K562 (cell line): ENCODE measurements around the gene SLC30A1. TPM values are rescaled to one million over a fixed set of nuclear protein-coding genes. Genes with fewer than 3 reads are reported as not detected.

Source experiments
- ATAC-seq: fragments of 200-7000 bp; cut with Tn5 transposase; 3 replicates; pipeline ENCODE4 v1.9.1; 2020; ENCODE audit warnings: moderate library complexity
- BruUV-seq: library from RNA; stranded (reverse); fragments of 400-500 nt; replicated peaks from 2 replicates; lab custom pipeline; 2021; lab: Mats Ljungman, UMichigan
- CTCF ChIA-PET: fragments of 300-600 bp; formaldehyde crosslinking; extraction: SDS; loops from one replicate; lab custom pipeline; 2021; ENCODE audit warnings: low intra/inter-chr PET ratio; lab: Yijun Ruan, JAX
- POLR2A ChIA-PET: fragments of 300-600, 350-650 bp; sonication (Branson Sonifier 250); formaldehyde crosslinking; extraction: SDS; loops from one replicate; lab custom pipeline; 2021; ENCODE audit warnings: antibody characterized with exemption, inconsistent platforms; lab: Yijun Ruan, JAX
- DNase-seq, 4 experiments: peaks; one replicate each; pipeline versions ENCODE4 v3.0.0 to v3.0.0-alpha.2; 2011 to 2018; ENCODE audit warnings: low spot score in 3 of 4, mixed read lengths in 3 of 4; ENCODE audit errors: extremely low read depth in 1 of 4
- FAIRE-seq: peaks from 2 replicates; lab custom pipeline; 2011; peaks lifted over from hg19 to GRCh38; lab: Jason Lieb, UNC
- H2AFZ ChIP-seq: 2 replicates; pipeline ENCODE4 v1.6.0; 2011; ENCODE audit warnings: low read depth, low read length, control low read depth, inconsistent platforms
- H3K27ac ChIP-seq: fragments of 200-600 bp; 3 replicates; pipeline ENCODE4 v1.8.0; 2011; ENCODE audit warnings: low read depth, mild to moderate bottlenecking, control low read depth, inconsistent platforms, low read length, moderate library complexity, mixed read lengths; ENCODE audit errors: extremely low read depth
- H3K27me3 ChIP-seq, 2 experiments: fragments of 300-600 bp in 1 of 2; 2 replicates in 1 of 2; 3 replicates in 1 of 2; pipeline versions ENCODE4 v1.6.0 to v1.8.0; 2011; ENCODE audit warnings: inconsistent platforms in 2 of 2, low read length in 2 of 2, mild to moderate bottlenecking in 1 of 2, mixed read lengths in 1 of 2, moderate library complexity in 1 of 2; ENCODE audit not compliant: control insufficient read depth in 2 of 2, insufficient read depth in 2 of 2
- H3K36me3 ChIP-seq: fragments of 300-600 bp; 3 replicates; pipeline ENCODE4 v1.8.0; 2011; ENCODE audit warnings: mild to moderate bottlenecking, low read length, inconsistent platforms; ENCODE audit not compliant: control insufficient read depth, insufficient read depth
- H3K4me1 ChIP-seq, 2 experiments: fragments of 200-600 bp in 1 of 2; replicated peaks in 1 of 2; 2 replicates in 1 of 2; 3 replicates in 1 of 2; pipeline versions ENCODE4 v1.5.1 to v1.8.0; 2011; ENCODE audit warnings: inconsistent platforms in 2 of 2, low read length in 2 of 2, mild to moderate bottlenecking in 1 of 2, mixed read lengths in 1 of 2, moderate library complexity in 1 of 2; ENCODE audit not compliant: control insufficient read depth in 2 of 2, insufficient read depth in 2 of 2
- H3K4me2 ChIP-seq: 2 replicates; pipeline ENCODE4 v1.6.1; 2011; ENCODE audit warnings: low read length, control low read depth, inconsistent platforms, mixed read lengths; ENCODE audit not compliant: insufficient read depth
- H3K4me3 ChIP-seq: fragments of 200-600 bp; sonication (generic), shearing (Covaris generic); 2 replicates; pipeline ENCODE4 v1.5.1; 2016; ENCODE audit warnings: control low read depth, inconsistent platforms
- H3K79me2 ChIP-seq: fragments of 200-600 bp; 3 replicates; pipeline ENCODE4 v1.8.0; 2011; ENCODE audit warnings: low read length, inconsistent platforms; ENCODE audit not compliant: control insufficient read depth, insufficient read depth
- H3K9ac ChIP-seq, 2 experiments: 2 replicates each; pipeline versions ENCODE4 v1.6.0 to v1.6.1; 2011; ENCODE audit warnings: low read depth in 2 of 2, low read length in 2 of 2, control low read depth in 1 of 2, inconsistent platforms in 1 of 2, mild to moderate bottlenecking in 1 of 2, mixed read lengths in 1 of 2; ENCODE audit not compliant: insufficient read depth in 1 of 2
- H3K9me1 ChIP-seq: one replicate; pipeline ENCODE4 v1.6.0; 2011; ENCODE audit warnings: inconsistent platforms, mild to moderate bottlenecking, low read length, moderate library complexity; ENCODE audit not compliant: control insufficient read depth, insufficient read depth
- H3K9me3 ChIP-seq: replicated peaks from 2 replicates; pipeline ENCODE4 v1.5.1; 2011; ENCODE audit warnings: low read depth, low read length, inconsistent platforms; ENCODE audit not compliant: control insufficient read depth, insufficient read depth
- H4K20me1 ChIP-seq: replicated peaks from 2 replicates; pipeline ENCODE4 v1.6.1; 2011; ENCODE audit warnings: low read length, inconsistent platforms, mixed read lengths; ENCODE audit not compliant: control insufficient read depth, insufficient read depth
- KDM1A ChIP-seq, 2 experiments: fragments of 450-650 bp; IDR thresholded peaks; 2 replicates each; pipeline ENCODE4 v1.6.1; 2016; ENCODE audit warnings: mild to moderate bottlenecking in 2 of 2
- MEIS2 ChIP-seq: fragments of 450-650 bp; IDR thresholded peaks from 2 replicates; pipeline ENCODE4 v1.6.1; 2014; ENCODE audit warnings: mild to moderate bottlenecking; ENCODE audit not compliant: partially characterized antibody
- NFIC ChIP-seq: fragments of 450-650 bp; IDR thresholded peaks from 2 replicates; pipeline ENCODE4 v1.6.1; 2017; ENCODE audit warnings: mild to moderate bottlenecking, inconsistent platforms
- PBX2 ChIP-seq, 2 experiments: IDR thresholded peaks in 1 of 2; conservative IDR thresholded peaks in 1 of 2; 2 replicates each; pipeline ENCODE4 v1.6.1; 2016; ENCODE audit warnings: low read depth in 2 of 2, mild to moderate bottlenecking in 1 of 2, missing compliant biosample characterization in 1 of 2, missing genetic modification characterization in 1 of 2, moderate library complexity in 1 of 2
- ZNF655 ChIP-seq: fragments of 250-450 bp; sonication (Bioruptor Pico); IDR thresholded peaks from 2 replicates; pipeline ENCODE4 v1.5.0; 2021
- WGBS: fragments of 100-300 bp; shearing (Covaris generic); methylation state at CpG from one replicate; pipeline ENCODE4 v1.1.6; 2016; ENCODE audit warnings: low coverage, mixed read lengths; ENCODE audit not compliant: insufficient coverage; ENCODE audit errors: missing lambda C conversion rate; 5-methylcytosine and 5-hydroxymethylcytosine counted together
- in situ Hi-C: fragments of 300-500 bp; cut with MboI; formaldehyde crosslinking; loops from 4 replicates; pipeline ENCODE4 v1.15.0; 2018; ENCODE audit warnings: inconsistent platforms, mixed read lengths
- intact Hi-C: fragments of 100-400 bp; cut with micrococcal nuclease; formaldehyde crosslinking; loops from 2 replicates; pipeline ENCODE4 v1.14.2; 2022
- polyA plus RNA-seq, 8 experiments: library from polyadenylated mRNA; depleted of rRNA in 4 of 8; stranded (reverse) in 5 of 8; unstranded in 3 of 8; fragments of >200 nt; fragmentation: Nextera tagmentation in 2 of 8; fragmentation: Illumina TruSeq in 1 of 8; extraction: Ambion mirVana in 2 of 8; extraction: Trizol in 1 of 8; gene quantifications; 2 replicates each; pipeline versions ENCODE4 v1.2.1 to v1.2.3, GENCODE V29; 2011 to 2014; ENCODE audit warnings: inconsistent platforms in 1 of 8, missing spikeins in 1 of 8
- total RNA-seq, 7 experiments: library from RNA; depleted of rRNA in 6 of 7; stranded (reverse); fragments of >200 nt in 6 of 7; fragmentation: Illumina TruSeq in 2 of 7; extraction: Trizol in 2 of 7; gene quantifications; 2 replicates each; pipeline versions ENCODE4 v1.2.1 to v1.2.3, GENCODE V29; 2011 to 2021; ENCODE audit warnings: low replicate concordance in 1 of 7

The SLC30A1 gene
- total and polyA plus RNA-seq, 9 of the 15 experiments (the other 6 are each of a cell fraction or from before 2014, with no cell fraction given): 4.1 to 14.4 (median 6.6) TPM

GRCh38 chr1:211601982-211602670 lies 23.2 kb upstream of the SLC30A1 start:
- CTCF ChIA-PET: no interaction called here

More at GRCh38 chr1:211601982-211602670, 23.2 kb upstream of the SLC30A1 start:
- H3K9me1 ChIP-seq: no peaks in the 10 kb centered on the region
- H3K4me2 ChIP-seq: no peak overlapping the region
- H2AFZ ChIP-seq: no peak overlapping the region
- no TSS peak for BruUV-seq
- FAIRE-seq (no peak), ATAC-seq (no peak), DNase-seq (no peak)
- H3K4me3 ChIP-seq: no peak overlapping the region
- H3K9me3 ChIP-seq: no peaks in the 10 kb centered on the region
- H3K9ac ChIP-seq: no peak overlapping the region
- peaks cover 31% of the 10 kb centered on the region for H3K79me2 ChIP-seq
- peak; percentile 54 for TF ChIP-seq MEIS2
- TF ChIP-seq ZNF655 (CRISPR knock-in tag): no peak
- peak in 1 of 2 experiments; percentile 42; a peak in 1 of 4 replicates for TF ChIP-seq KDM1A (IDR thresholded peaks at IDR 0.05)
- no peak for TF ChIP-seq PBX2 (CRISPR knock-in tag; IDR thresholded peaks at IDR 0.05; ENCODE audit: low read depth)
- peak; percentile 66 for TF ChIP-seq PBX2 (tag; conservative IDR thresholded peaks at IDR 0.05; ENCODE audit: low read depth)
- TF ChIP-seq NFIC: peak; percentile 73
- H4K20me1 ChIP-seq: no peaks in the 10 kb centered on the region
- H3K27ac ChIP-seq: no peak overlapping the region
- POLR2A ChIA-PET: interaction anchor here (0.9 to 1.8 kb wide), 5 partner anchors 12 to 23 kb away, joined by 3 to 6 read pairs (median 5); partner anchors contain the start of gene SLC30A1
- peaks cover 7 to 16% of the 10 kb centered on the region in 2 experiments; a peak in 4 of 5 replicates for H3K4me1 ChIP-seq
- 45% methylated on average over 7 of the region's 7 CpGs for WGBS
- no peaks in the 10 kb centered on the region for H3K27me3 ChIP-seq
- peaks cover 21% of the 10 kb centered on the region for H3K36me3 ChIP-seq
- in situ Hi-C loops (no loop called here), intact Hi-C loops (no loop called here)
